Neural crest cell (in vitro differentiated cells): ENCODE results near the gene C11orf21. TPM values are rescaled to one million over a fixed set of nuclear protein-coding genes. Genes with fewer than 3 reads are reported as not detected.

Source experiments
- DNase-seq: peaks from one replicate; pipeline ENCODE4 v3.0.0; 2021; ENCODE audit warnings: low read depth, mixed read lengths, low spot score
- H3K27ac Mint-ChIP-seq: one replicate; pipeline ENCODE4 v1.8.0; 2021; ENCODE audit warnings: mild to moderate bottlenecking, mixed read lengths; ENCODE audit not compliant: unreplicated experiment
- H3K27me3 Mint-ChIP-seq: 2 replicates; pipeline ENCODE4 v1.8.0; 2021; ENCODE audit warnings: low read depth, mild to moderate bottlenecking, mixed read lengths
- H3K36me3 Mint-ChIP-seq: 2 replicates; pipeline ENCODE4 v1.8.0; 2021; ENCODE audit warnings: low read depth, mild to moderate bottlenecking, mixed read lengths
- H3K4me1 Mint-ChIP-seq: 2 replicates; pipeline ENCODE4 v1.8.0; 2021; ENCODE audit warnings: mixed read lengths
- H3K4me3 Mint-ChIP-seq: one replicate; pipeline ENCODE4 v1.8.0; 2021; ENCODE audit warnings: mild to moderate bottlenecking, mixed read lengths
- H3K9me3 Mint-ChIP-seq: 2 replicates; pipeline ENCODE4 v1.8.0; 2021; ENCODE audit warnings: mixed read lengths
- total RNA-seq: library from RNA; stranded (reverse); gene quantifications from 2 replicates; pipeline ENCODE4 v1.2.1, GENCODE V29; 2021
- TF ChIP-seq, protein P1 (sequence below): fragments of 200-600 bp; sonication (generic); conservative IDR thresholded peaks from 2 replicates; pipeline ENCODE4 v1.5.0; 2021; ENCODE audit warnings: antibody characterized with exemption, mild to moderate bottlenecking

The C11orf21 gene
- total RNA-seq, 1 donor from 2014 or later: not detected

DNA sequence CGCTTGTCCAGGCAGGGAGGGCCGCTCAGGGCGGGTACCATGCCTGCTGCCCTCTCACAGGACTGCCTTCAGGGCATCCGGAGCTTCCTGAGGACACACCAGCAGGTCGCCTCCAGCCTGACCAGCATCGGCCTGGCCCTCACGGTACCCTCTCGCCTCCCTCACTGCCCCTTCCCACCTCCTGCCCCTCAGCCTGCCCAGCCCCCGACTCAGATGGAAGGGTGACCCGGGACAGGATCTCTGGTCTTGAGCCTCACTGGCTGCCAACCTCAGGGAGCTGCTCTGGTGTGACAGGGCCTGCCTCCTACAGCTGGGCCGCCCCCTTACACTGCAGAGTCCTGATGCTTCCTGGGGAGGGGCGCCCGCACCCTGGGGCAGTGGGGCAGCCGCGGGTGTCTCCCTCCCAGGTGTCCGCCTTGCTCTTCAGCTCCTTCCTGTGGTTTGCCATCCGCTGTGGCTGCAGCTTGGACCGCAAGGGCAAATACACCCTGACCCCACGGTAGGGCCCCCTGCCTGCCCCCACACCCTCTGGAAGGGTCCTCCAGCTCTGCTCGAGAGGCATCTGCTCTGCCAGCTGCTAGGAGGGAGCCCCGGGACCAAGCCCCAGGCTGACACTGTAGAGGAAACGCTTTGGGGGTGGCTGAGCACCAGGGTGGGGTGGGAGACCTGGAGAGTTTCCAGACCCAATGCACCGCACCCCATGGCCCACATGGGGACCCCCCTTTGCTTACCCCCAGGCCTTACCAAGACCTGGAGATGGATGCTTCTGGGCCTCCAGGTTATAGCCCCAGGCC, 14.6 kb upstream of the C11orf21 start:
- Mint-ChIP-seq H3K4me1 (no peaks in the 10 kb centered on the region), H3K27me3 (peaks cover 2% of the 10 kb centered on the region), H3K36me3 (no peaks in the 10 kb centered on the region), H3K4me3 (no peak overlapping the region), H3K9me3 (no peaks in the 10 kb centered on the region), H3K27ac (no peak overlapping the region)
- TF ChIP-seq, protein P1, sequence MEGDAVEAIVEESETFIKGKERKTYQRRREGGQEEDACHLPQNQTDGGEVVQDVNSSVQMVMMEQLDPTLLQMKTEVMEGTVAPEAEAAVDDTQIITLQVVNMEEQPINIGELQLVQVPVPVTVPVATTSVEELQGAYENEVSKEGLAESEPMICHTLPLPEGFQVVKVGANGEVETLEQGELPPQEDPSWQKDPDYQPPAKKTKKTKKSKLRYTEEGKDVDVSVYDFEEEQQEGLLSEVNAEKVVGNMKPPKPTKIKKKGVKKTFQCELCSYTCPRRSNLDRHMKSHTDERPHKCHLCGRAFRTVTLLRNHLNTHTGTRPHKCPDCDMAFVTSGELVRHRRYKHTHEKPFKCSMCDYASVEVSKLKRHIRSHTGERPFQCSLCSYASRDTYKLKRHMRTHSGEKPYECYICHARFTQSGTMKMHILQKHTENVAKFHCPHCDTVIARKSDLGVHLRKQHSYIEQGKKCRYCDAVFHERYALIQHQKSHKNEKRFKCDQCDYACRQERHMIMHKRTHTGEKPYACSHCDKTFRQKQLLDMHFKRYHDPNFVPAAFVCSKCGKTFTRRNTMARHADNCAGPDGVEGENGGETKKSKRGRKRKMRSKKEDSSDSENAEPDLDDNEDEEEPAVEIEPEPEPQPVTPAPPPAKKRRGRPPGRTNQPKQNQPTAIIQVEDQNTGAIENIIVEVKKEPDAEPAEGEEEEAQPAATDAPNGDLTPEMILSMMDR: no peak
- DNase-seq: no peak

DNA sequence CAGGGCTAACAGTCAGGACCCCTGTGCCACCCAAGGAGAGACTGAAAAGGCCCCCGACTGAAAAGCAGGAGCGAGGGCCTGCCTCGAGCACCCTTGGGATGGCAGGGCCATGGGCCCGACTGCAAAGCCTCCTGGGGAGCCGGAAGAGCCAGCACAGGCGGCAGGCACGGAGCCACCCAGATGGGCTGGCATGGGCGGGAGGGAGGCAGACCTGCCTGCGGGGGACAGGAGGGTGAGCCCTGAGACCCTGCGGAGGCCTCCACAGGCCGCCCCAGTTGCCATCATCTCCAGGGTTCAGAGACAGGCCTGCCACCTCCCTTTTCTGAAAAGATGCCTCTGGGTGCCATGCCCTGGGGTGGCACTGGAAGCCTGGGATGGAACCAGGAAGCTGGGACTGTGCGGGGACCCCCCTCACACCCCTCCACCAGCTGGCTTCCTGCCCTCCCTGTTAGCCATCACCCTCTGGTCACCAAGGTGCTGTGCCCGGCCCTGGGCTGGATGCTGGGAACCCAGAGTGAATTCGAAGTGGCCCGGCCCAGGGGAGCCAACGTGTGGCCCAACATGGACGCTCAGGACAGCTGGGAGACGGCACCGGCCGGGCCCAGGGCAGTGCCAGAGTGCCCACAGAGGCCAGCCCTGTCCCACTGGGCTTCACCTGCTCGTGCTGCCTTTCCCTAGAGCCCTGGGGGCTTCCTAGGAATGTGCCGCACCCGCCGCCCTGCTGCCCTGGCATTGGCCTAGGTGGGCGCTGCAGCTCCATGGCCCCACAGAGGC, 13.9 kb upstream of the C11orf21 start:
- H3K27me3 Mint-ChIP-seq: peaks cover 2% of the 10 kb centered on the region

DNA sequence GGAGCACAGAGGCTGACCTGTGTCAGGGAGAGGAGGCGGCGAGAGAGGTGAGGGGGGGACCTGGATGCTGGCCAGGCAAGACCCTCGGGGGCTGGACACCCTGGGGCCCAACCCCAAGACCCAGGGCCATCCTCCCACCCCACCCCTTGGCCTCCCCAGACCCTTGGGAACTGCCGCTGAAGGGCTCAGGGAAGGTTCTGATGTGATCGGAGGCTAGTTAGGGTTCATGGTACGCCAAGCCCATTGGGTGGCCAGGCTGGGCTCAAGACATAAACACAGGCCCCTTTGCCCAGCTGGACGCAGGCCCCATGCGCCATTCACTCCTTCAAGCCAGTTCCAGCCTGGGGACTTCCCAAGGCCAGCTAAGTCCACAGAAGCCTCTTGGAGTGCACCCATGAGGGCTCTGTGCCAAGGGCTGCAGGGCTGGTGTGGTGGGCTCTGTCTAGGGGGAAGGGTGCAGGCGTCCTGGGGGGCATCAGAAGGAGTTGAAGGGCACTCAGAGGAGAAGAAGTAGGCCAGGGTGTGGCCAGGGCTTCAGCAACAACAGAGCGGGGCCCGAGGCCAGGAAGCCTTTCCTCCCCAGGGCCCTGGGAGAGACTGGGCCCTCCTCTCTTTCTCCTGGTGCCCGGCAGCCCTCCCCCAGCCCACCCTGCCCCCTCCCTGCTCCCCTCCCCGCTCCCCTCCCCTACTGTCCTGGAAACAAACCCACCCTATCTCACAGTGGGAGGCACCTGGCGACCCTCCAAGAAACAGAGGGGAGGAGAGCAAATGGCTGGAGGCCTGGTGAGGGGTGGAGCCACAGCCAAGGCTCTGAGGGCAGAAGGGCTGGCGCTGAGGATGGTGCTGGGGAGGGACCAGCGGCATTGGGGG, 13.0 kb upstream of the C11orf21 start:
- H3K4me1 Mint-ChIP-seq: no peaks in the 10 kb centered on the region
- no peaks in the 10 kb centered on the region for H3K9me3 Mint-ChIP-seq
- H3K27me3 Mint-ChIP-seq: peaks cover under 1% of the 10 kb centered on the region
- no peaks in the 10 kb centered on the region for H3K36me3 Mint-ChIP-seq
- no peak overlapping the region for H3K27ac Mint-ChIP-seq
- no peak overlapping the region for H3K4me3 Mint-ChIP-seq
- TF ChIP-seq, protein P1: no peak
- no peak for DNase-seq

More for the DNA sequence above, 13.9 kb upstream of the C11orf21 start:
- DNase-seq: no peak
- TF ChIP-seq, protein P1: no peak
- Mint-ChIP-seq H3K9me3 (no peaks in the 10 kb centered on the region), H3K36me3 (no peaks in the 10 kb centered on the region), H3K4me1 (no peaks in the 10 kb centered on the region), H3K4me3 (no peak overlapping the region), H3K27ac (no peak overlapping the region)

DNA sequence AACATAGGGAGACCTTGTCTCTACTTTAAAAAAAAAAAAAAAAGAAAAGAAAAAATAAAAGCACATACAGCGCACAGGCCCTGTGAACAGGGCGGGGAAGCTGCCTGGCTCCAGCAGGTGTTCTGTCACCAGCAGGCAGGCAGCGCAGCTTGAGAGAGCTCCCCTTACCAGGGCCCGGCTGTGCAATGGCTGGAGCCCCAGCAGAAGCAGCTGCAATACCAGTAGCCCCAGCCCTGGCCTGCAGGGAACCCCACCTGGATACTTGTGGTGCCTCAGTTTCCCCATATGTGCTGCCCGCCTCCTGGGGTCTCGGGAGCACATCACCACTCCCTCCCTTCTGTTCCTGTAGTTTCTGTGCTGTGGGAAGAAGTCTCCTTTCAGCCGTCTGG, 12.4 kb upstream of the C11orf21 start:
- no peaks in the 10 kb centered on the region for H3K9me3 Mint-ChIP-seq
- H3K36me3 Mint-ChIP-seq: no peaks in the 10 kb centered on the region
- H3K4me1 Mint-ChIP-seq: no peaks in the 10 kb centered on the region
- H3K27me3 Mint-ChIP-seq: no peaks in the 10 kb centered on the region
- DNase-seq: no peak
- no peak overlapping the region for H3K4me3 Mint-ChIP-seq
- no peak overlapping the region for H3K27ac Mint-ChIP-seq
- TF ChIP-seq, protein P1: no peak
